K562 (cell line): ENCODE data around the gene KATNAL2.

ENCODE experiments used
- CTCF ChIP-seq, 3 experiments: IDR thresholded peaks in 2 of 3; conservative IDR thresholded peaks in 1 of 3; 2 replicates each; pipeline ENCODE4 v1.5.1; 2011 to 2012; ENCODE audit warnings: low read length in 3 of 3, mild to moderate bottlenecking in 3 of 3, control low read depth in 2 of 3, improper control_type of control experiment in 1 of 3, inconsistent platforms in 1 of 3, low read depth in 1 of 3, mixed read lengths in 1 of 3, moderate library complexity in 1 of 3; ENCODE audit not compliant: insufficient read depth in 2 of 3
- HDAC6 ChIP-seq: IDR thresholded peaks from 2 replicates; pipeline ENCODE4 v1.6.1; 2012; ENCODE audit warnings: low read depth, mild to moderate bottlenecking, control low read depth, inconsistent platforms, low read length, moderate library complexity
- MEIS2 ChIP-seq: fragments of 450-650 bp; IDR thresholded peaks from 2 replicates; pipeline ENCODE4 v1.6.1; 2014; ENCODE audit warnings: mild to moderate bottlenecking; ENCODE audit not compliant: partially characterized antibody
- RAD51 ChIP-seq: fragments of 450-650 bp; IDR thresholded peaks from 2 replicates; pipeline ENCODE4 v1.7.1; 2016; ENCODE audit warnings: low read depth, mild to moderate bottlenecking, borderline replicate concordance
- SMARCA5 ChIP-seq: fragments of 450-650 bp; IDR thresholded peaks from 2 replicates; pipeline ENCODE4 v1.6.1; 2016
- TF ChIP-seq, protein P1 (sequence below): sonication (generic); formaldehyde crosslinking; IDR thresholded peaks from 2 replicates; pipeline ENCODE4 v1.8.1; 2023; ENCODE audit warnings: mild to moderate bottlenecking, missing genetic modification reagents

DNA sequence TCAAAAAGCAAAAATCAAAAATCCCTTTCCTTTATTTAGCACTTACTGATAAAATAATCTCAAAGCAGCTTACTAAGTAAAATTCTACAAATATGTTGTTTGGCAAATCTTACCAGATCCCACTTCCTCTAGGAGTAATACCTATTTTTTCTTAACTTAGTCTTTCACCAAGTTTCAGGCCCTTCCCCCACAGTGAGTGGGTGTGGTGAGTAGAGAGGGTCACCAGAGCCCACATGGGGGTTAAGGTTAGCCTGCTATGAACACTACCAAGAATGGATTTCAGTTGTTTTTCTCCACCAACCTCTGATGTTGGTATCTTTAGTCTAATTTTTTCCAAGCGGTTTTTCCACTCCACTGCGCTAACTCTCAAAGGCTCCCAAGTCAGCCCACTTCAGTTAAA is 23.3 kb upstream of the KATNAL2 start:
- no peak for TF ChIP-seq RAD51
- TF ChIP-seq MEIS2, result no peak
- TF ChIP-seq CTCF (IDR thresholded peaks at IDR 0.05 in 2 of 3, conservative IDR thresholded peaks at IDR 0.05 in 1 of 3; ENCODE audit: insufficient read depth in 2 of 3, low read depth in 1 of 3, low read length in 3 of 3), result no peak
- TF ChIP-seq SMARCA5, result no peak
- no peak for TF ChIP-seq HDAC6
- TF ChIP-seq, protein P1, sequence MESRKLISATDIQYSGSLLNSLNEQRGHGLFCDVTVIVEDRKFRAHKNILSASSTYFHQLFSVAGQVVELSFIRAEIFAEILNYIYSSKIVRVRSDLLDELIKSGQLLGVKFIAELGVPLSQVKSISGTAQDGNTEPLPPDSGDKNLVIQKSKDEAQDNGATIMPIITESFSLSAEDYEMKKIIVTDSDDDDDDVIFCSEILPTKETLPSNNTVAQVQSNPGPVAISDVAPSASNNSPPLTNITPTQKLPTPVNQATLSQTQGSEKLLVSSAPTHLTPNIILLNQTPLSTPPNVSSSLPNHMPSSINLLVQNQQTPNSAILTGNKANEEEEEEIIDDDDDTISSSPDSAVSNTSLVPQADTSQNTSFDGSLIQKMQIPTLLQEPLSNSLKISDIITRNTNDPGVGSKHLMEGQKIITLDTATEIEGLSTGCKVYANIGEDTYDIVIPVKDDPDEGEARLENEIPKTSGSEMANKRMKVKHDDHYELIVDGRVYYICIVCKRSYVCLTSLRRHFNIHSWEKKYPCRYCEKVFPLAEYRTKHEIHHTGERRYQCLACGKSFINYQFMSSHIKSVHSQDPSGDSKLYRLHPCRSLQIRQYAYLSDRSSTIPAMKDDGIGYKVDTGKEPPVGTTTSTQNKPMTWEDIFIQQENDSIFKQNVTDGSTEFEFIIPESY, result peak; percentile 41; the same call in 1 of the 2 replicates
